HUDEP-2 (cell line): ENCODE measurements around the gene NCKAP5L.
A peak's percentile ranks its signal among the peaks of the same experiment; 100 is the strongest.

ENCODE experiments used
- DNase-seq, 76 experiments: peaks; one replicate each; lab custom pipeline; 2025; ENCODE audit not compliant: unreplicated experiment in 76 of 76; lab: John Stamatoyannopoulos, UW

The NCKAP5L gene

GRCh38 chr12:49824895-49825294 is 3.3 kb downstream of the NCKAP5L start:
- DNase-seq: no peak

GRCh38 chr12:49824416-49824815 is 3.8 kb downstream of the NCKAP5L start:
- no peak for DNase-seq

GRCh38 chr12:49823951-49824350 is 4.3 kb downstream of the NCKAP5L start:
- DNase-seq: no peak

- DNase-seq: no peak
Observed at GRCh38 chr12:49823350-49823749, 4.9 kb downstream of the NCKAP5L start.

- peak in 1 of 76 experiments; percentile 10 for DNase-seq
Observed at GRCh38 chr12:49821373-49822287, 6.6 kb downstream of the NCKAP5L start.

- DNase-seq: no peak
Observed at GRCh38 chr12:49819786-49820185, 8.4 kb downstream of the NCKAP5L start.

- DNase-seq: no peak
Observed at GRCh38 chr12:49818241-49818895, 9.8 kb downstream of the NCKAP5L start.

GRCh38 chr12:49813131-49813530 is 15.1 kb downstream of the NCKAP5L start:
- DNase-seq: no peak

GRCh38 chr12:49811961-49812401 is 16.2 kb downstream of the NCKAP5L start:
- DNase-seq: no peak

- no peak for DNase-seq
Observed at GRCh38 chr12:49811136-49811535, 17.1 kb downstream of the NCKAP5L start.

GRCh38 chr12:49809906-49810389 is 18.3 kb downstream of the NCKAP5L start:
- DNase-seq: no peak

- DNase-seq: no peak
Observed at GRCh38 chr12:49809381-49809905, 18.8 kb downstream of the NCKAP5L start.

- no peak for DNase-seq
Observed at GRCh38 chr12:49808686-49809380, 19.4 kb downstream of the NCKAP5L start.

- no peak for DNase-seq
Observed at GRCh38 chr12:49807991-49808580, 20.1 kb downstream of the NCKAP5L start.

- no peak for DNase-seq
Observed at GRCh38 chr12:49806877-49807276, 21.3 kb downstream of the NCKAP5L start.

- no peak for DNase-seq
Observed at GRCh38 chr12:49806321-49806813, 21.8 kb downstream of the NCKAP5L start.

- no peak for DNase-seq
Observed at GRCh38 chr12:49805409-49805808, 22.8 kb downstream of the NCKAP5L start.

- no peak for DNase-seq
Observed at GRCh38 chr12:49804821-49805220, 23.4 kb downstream of the NCKAP5L start.

- no peak for DNase-seq
Observed at GRCh38 chr12:49803693-49804450, 24.3 kb downstream of the NCKAP5L start.
